GM12864 (cell line): ENCODE measurements around the gene SLFN12L.

Experiments used
- DNase-seq: peaks from one replicate; pipeline ENCODE4 v3.0.0-alpha.2; 2011; ENCODE audit warnings: low read depth
- H3K4me3 ChIP-seq: 2 replicates; pipeline ENCODE4 v1.5.1; 2011; ENCODE audit warnings: mild to moderate bottlenecking, low read depth, low read length, control low read depth
- TF ChIP-seq, protein P1 (sequence below): IDR thresholded peaks from 2 replicates; pipeline ENCODE4 v1.5.1; 2011; ENCODE audit warnings: low read depth, mild to moderate bottlenecking, moderate library complexity, low read length, control low read depth, inconsistent platforms; ENCODE audit errors: missing control alignments

SLFN12L gene

GRCh38 chr17:35557353-35557752 lies 19.9 kb upstream of the SLFN12L start:
- TF ChIP-seq, protein P1, sequence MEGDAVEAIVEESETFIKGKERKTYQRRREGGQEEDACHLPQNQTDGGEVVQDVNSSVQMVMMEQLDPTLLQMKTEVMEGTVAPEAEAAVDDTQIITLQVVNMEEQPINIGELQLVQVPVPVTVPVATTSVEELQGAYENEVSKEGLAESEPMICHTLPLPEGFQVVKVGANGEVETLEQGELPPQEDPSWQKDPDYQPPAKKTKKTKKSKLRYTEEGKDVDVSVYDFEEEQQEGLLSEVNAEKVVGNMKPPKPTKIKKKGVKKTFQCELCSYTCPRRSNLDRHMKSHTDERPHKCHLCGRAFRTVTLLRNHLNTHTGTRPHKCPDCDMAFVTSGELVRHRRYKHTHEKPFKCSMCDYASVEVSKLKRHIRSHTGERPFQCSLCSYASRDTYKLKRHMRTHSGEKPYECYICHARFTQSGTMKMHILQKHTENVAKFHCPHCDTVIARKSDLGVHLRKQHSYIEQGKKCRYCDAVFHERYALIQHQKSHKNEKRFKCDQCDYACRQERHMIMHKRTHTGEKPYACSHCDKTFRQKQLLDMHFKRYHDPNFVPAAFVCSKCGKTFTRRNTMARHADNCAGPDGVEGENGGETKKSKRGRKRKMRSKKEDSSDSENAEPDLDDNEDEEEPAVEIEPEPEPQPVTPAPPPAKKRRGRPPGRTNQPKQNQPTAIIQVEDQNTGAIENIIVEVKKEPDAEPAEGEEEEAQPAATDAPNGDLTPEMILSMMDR = no peak
- no peak overlapping the region for H3K4me3 ChIP-seq
- DNase-seq = no peak

GRCh38 chr17:35555691-35556090 lies 18.2 kb upstream of the SLFN12L start:
- TF ChIP-seq, protein P1 = peak; percentile 31
- H3K4me3 ChIP-seq = no peak overlapping the region
- DNase-seq = no peak

DNA sequence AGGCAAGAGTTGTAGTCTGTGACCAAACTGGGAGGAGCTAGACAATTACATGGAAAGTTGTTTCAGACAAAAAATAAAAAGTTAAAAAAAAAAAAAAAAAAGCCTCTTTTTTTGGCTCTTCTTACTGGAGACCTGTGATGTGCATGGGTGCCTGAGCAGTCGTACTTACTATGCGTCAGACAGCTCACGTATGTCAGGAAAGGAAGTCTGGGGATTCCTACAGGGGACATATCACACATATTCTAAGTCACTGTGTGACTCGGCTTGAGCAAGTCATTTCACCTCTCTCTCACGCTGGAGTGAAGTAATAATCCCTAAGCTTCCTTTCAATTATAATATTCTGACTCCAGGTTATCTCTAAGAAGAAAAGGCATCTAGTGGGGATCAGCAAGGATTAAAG lies 17.2 kb upstream of the SLFN12L start:
- H3K4me3 ChIP-seq = no peak overlapping the region
- no peak for DNase-seq
- TF ChIP-seq, protein P1 = no peak

DNA sequence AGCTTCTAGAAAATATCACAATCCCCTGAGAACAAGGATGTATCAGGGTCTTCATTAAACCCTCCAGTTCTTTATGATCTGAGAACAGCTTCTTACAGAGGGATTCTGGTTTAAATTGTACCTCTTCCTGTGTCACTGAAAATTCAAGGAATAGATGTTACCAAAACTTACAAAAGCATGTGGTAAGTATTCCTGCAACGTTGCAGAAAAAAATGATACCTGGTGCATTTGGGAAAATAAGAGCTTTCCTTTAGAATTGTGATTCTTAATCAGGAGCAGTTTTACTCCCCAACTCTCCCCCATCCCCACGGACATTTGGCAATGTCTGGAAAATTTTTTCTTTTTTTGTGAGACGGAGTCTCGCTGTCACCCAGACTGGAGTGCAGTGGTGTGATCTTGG lies 15.8 kb upstream of the SLFN12L start:
- TF ChIP-seq, protein P1 = no peak
- no peak for DNase-seq
- no peak overlapping the region for H3K4me3 ChIP-seq

DNA sequence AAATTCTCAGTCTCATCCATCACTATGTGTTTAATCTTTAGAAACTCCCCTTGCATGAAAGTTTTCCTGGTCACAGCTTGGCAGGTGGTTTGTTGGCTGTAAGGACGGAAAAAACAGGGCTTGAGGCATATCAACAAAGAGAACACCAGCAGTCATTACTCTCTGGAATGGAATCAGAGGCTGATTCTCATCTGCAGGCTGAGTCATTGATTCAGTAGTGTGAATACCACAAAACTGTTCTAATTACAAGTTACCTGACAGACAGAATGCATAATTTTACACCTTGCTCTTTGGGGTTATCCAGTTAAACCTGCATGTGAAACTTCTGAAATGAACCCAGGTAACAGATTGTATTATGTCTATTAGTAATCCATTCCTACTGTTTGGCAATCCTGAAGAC lies 11.5 kb upstream of the SLFN12L start:
- H3K4me3 ChIP-seq = no peak overlapping the region
- TF ChIP-seq, protein P1 = no peak
- no peak for DNase-seq

DNA sequence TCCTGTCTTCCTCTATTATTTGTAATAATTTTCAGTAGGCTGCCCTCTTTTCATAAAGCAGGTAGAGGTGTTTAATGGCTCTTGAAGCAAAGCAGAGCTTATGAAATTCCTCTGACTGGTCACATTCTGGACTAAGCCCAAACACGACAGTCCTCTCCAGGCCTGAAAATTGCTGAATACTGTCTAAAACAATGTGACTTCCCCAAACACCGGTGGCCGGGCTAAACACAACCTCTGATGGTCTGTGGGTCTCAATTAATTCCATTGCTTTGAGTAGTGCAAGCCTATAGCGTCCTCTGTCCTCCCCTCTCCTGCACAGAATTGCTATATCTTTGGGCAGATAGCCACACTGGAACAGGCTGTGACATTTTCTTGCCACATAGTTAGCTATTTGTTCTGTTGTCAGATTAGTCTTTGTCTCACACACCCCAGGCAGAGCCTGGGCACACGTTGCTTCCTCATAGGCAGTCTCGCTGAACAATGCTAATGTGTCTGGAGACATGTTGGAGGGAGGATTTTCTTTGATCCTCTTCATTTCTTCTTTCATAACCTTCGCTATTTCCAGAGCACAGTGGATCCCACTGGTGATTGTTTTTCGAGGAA lies 10.8 kb upstream of the SLFN12L start:
- TF ChIP-seq, protein P1 = no peak
- DNase-seq = no peak
- H3K4me3 ChIP-seq = no peak overlapping the region

GRCh38 chr17:35546487-35546886 lies 9.0 kb upstream of the SLFN12L start:
- no peak overlapping the region for H3K4me3 ChIP-seq

More at GRCh38 chr17:35546487-35546886, 9.0 kb upstream of the SLFN12L start:
- TF ChIP-seq, protein P1 = no peak
- DNase-seq = no peak
